Measurements from ENCODE around the gene TMEM263. TPM values are rescaled to one million over a fixed set of nuclear protein-coding genes. Genes with fewer than 3 reads are reported as not detected.

TMEM263 gene
- total and polyA plus RNA-seq, 2 of the 13 experiments (the other 11 are each of a cell fraction or from before 2014, with no cell fraction given): 25.9 to 58.6 TPM

DNA sequence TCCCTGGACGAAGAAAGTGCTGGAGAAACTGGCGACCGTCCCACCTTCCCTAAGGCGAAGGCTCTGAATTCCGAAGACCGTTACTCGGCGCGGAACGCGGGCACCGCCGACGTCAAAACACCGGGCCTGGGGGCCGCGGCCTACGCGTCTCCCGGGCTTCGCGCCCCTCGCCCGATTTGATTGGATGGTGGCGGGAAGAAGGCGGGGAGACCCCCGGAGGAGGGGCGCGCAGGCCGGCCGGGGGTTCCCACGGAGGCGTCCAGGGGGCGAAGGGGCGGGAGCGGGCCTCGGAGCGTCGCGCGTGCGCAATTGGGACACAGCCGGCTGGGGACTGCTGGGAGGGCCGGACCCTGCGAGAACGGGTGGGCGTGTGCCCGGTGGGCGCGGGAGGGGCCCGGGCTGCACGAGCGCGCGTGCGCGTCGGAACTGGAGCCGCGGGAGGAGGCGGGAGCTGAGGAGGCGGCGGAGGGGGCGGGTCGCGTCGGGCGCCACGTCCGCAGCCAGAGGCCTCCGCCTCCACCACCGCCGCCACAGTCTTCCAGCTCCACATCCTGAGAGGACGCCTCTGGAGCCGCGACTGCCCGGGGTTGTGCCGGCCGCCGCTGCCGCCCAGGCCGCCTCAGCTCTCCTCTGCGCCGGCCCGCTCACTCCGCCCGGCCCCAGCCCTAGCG is at the start of gene TMEM263 (continued):
- TF ChIP-seq, protein P1, sequence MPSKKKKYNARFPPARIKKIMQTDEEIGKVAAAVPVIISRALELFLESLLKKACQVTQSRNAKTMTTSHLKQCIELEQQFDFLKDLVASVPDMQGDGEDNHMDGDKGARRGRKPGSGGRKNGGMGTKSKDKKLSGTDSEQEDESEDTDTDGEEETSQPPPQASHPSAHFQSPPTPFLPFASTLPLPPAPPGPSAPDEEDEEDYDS (CRISPR knock-in tag; IDR thresholded peaks at IDR 0.05): peak; percentile 51; the same call in 1 of the 2 replicates
- TF ChIP-seq ZNF367 (CRISPR knock-in tag; IDR thresholded peaks at IDR 0.05; ENCODE audit: borderline replicate concordance): no peak
- TF ChIP-seq MYNN (CRISPR knock-in tag; IDR thresholded peaks at IDR 0.05; ENCODE audit: low read depth): 0 out of 2 replicates have a peak, but pooled peaks have one; percentile 17
- TF ChIP-seq FOXM1 (CRISPR knock-in tag; IDR thresholded peaks at IDR 0.05): no peak
- TF ChIP-seq PITX1 (CRISPR knock-in tag; IDR thresholded peaks at IDR 0.05): no peak
- TF ChIP-seq, protein P2, sequence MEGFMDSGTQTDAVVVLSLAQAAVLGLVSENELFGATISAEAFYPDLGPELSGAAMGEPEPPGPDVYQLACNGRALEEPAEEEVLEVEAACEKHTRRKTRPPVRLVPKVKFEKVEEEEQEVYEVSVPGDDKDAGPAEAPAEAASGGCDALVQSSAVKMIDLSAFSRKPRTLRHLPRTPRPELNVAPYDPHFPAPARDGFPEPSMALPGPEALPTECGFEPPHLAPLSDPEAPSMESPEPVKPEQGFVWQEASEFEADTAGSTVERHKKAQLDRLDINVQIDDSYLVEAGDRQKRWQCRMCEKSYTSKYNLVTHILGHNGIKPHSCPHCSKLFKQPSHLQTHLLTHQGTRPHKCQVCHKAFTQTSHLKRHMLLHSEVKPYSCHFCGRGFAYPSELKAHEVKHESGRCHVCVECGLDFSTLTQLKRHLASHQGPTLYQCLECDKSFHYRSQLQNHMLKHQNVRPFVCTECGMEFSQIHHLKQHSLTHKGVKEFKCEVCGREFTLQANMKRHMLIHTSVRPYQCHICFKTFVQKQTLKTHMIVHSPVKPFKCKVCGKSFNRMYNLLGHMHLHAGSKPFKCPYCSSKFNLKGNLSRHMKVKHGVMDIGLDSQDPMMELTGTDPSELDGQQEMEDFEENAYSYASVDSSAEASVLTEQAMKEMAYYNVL (CRISPR knock-in tag; IDR thresholded peaks at IDR 0.05; ENCODE audit: borderline replicate concordance): no peak; the same call in none of the 2 replicates
- TF ChIP-seq ARHGAP35 (CRISPR knock-in tag; IDR thresholded peaks at IDR 0.05; ENCODE audit: borderline replicate concordance): no peak
- TF ChIP-seq RARA (CRISPR knock-in tag; IDR thresholded peaks at IDR 0.05): no peak; the same call in 1 of the 2 replicates
- peak; percentile 62 for TF ChIP-seq YY1 (IDR thresholded peaks at IDR 0.05; ENCODE audit: insufficient read depth, insufficient replicate concordance, low read depth, low read length)
- TF ChIP-seq ZSCAN30 (CRISPR knock-in tag; IDR thresholded peaks at IDR 0.05): no peak
- TF ChIP-seq SRSF4 (IDR thresholded peaks at IDR 0.05; ENCODE audit: low read depth, low read length, poor library complexity, severe bottlenecking): no peak
- TF ChIP-seq RBAK (CRISPR knock-in tag; IDR thresholded peaks at IDR 0.05): no peak
- TF ChIP-seq ZNF687 (CRISPR knock-in tag; IDR thresholded peaks at IDR 0.05): peak; percentile 99
- no peak; the same call in 1 of the 2 replicates for TF ChIP-seq ZNF235 (CRISPR knock-in tag; IDR thresholded peaks at IDR 0.05; ENCODE audit: borderline replicate concordance)
- no peak; the same call in 1 of the 2 replicates for TF ChIP-seq ZFP90 (CRISPR knock-in tag; IDR thresholded peaks at IDR 0.05; ENCODE audit: borderline replicate concordance)
- TF ChIP-seq SP1 (IDR thresholded peaks at IDR 0.05): no peak
- peak; percentile 67 for TF ChIP-seq SP1 (CRISPR knock-in tag; IDR thresholded peaks at IDR 0.05)
- TF ChIP-seq ZNF335 (CRISPR knock-in tag; IDR thresholded peaks at IDR 0.05): peak; percentile 68; the same call in 1 of the 2 replicates
- TF ChIP-seq GTF2F1 (IDR thresholded peaks at IDR 0.05; ENCODE audit: low read length): no peak
- TF ChIP-seq ZNF768 (CRISPR knock-in tag; IDR thresholded peaks at IDR 0.05): no peak
- TF ChIP-seq CBFB (CRISPR knock-in tag; IDR thresholded peaks at IDR 0.05): no peak
- TF ChIP-seq ZNF33A (CRISPR knock-in tag; IDR thresholded peaks at IDR 0.05; ENCODE audit: borderline replicate concordance): no peak
- no peak for TF ChIP-seq ZNF737 (CRISPR knock-in tag; IDR thresholded peaks at IDR 0.05; ENCODE audit: borderline replicate concordance)
- no peak for TF ChIP-seq LCORL (IDR thresholded peaks at IDR 0.05)
- TF ChIP-seq LCORL (CRISPR knock-in tag; IDR thresholded peaks at IDR 0.05): peak; percentile 48; the same call in 1 of the 2 replicates
